ENCODE data around the gene LRFN5. TPM values are rescaled to one million over a fixed set of nuclear protein-coding genes. Genes with fewer than 3 reads are reported as not detected.
A peak's percentile ranks its signal among the peaks of the same experiment; 100 is the strongest.
"Not testable (repeated sequence)": the region's sequence is repeated elsewhere in the genome, so short reads cannot be mapped to it uniquely, and the experiment has no call there.

LRFN5 gene
- total RNA-seq, 1 donor from 2014 or later: 13.3 TPM

DNA sequence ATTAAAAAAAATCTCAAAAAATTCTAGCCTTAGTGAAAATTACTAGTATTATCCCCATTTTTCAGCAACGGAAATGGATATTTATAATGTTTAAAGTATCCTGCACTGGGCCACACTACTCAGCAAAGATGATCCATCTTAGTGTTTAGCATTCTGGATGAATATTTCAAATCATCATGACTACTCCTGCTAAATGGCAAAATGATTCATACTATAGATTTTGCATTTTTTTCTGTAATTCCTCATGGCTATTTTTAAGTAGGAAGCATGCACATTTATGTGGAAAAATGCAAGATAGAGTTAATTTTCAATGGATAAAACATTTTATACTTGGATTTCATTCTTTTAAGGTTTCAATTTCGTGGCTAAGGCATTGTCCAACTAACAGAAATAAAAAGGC is 59.6 kb downstream of the LRFN5 start:
- H3K27ac Mint-ChIP-seq (ENCODE audit: unreplicated experiment): no peak overlapping the region
- no peaks in the 10 kb centered on the region for H3K9me3 Mint-ChIP-seq (ENCODE audit: unreplicated experiment)
- H3K4me3 Mint-ChIP-seq (ENCODE audit: unreplicated experiment): no peak overlapping the region
- H3K27me3 Mint-ChIP-seq (ENCODE audit: unreplicated experiment): no peaks in the 10 kb centered on the region
- no peaks in the 10 kb centered on the region for H3K36me3 Mint-ChIP-seq (ENCODE audit: low read depth, unreplicated experiment)
- no peaks in the 10 kb centered on the region for H3K4me1 Mint-ChIP-seq (ENCODE audit: unreplicated experiment)
- TF ChIP-seq, protein P1, sequence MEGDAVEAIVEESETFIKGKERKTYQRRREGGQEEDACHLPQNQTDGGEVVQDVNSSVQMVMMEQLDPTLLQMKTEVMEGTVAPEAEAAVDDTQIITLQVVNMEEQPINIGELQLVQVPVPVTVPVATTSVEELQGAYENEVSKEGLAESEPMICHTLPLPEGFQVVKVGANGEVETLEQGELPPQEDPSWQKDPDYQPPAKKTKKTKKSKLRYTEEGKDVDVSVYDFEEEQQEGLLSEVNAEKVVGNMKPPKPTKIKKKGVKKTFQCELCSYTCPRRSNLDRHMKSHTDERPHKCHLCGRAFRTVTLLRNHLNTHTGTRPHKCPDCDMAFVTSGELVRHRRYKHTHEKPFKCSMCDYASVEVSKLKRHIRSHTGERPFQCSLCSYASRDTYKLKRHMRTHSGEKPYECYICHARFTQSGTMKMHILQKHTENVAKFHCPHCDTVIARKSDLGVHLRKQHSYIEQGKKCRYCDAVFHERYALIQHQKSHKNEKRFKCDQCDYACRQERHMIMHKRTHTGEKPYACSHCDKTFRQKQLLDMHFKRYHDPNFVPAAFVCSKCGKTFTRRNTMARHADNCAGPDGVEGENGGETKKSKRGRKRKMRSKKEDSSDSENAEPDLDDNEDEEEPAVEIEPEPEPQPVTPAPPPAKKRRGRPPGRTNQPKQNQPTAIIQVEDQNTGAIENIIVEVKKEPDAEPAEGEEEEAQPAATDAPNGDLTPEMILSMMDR (IDR thresholded peaks at IDR 0.05; ENCODE audit: unreplicated experiment): no peak
- DNase-seq (ENCODE audit: low spot score): no peak

DNA sequence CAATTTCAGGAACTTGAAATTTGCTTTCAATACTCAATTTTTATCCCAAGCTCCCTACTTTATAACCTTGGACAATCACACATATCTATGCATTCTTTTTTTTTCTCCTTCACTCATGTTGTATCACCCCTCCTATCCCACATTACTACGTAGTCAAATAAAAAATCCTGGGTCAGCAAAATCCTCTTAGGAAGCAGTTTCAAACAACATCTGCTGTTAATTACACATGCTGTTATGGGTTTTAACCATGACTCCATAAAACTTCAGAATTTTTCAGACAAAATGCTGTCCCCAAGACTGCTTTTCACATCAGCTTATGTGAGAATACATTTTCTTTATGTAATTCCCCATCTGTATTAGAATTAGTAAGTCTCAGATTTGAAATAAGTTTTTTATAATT is 61.7 kb downstream of the LRFN5 start:
- TF ChIP-seq, protein P1 (IDR thresholded peaks at IDR 0.05; ENCODE audit: unreplicated experiment): no peak
- no peaks in the 10 kb centered on the region for H3K27me3 Mint-ChIP-seq (ENCODE audit: unreplicated experiment)

GRCh38 chr14:41673601-41674000 is 66.9 kb downstream of the LRFN5 start:
- H3K4me3 Mint-ChIP-seq (ENCODE audit: unreplicated experiment); H3K27ac Mint-ChIP-seq (ENCODE audit: unreplicated experiment); H3K36me3 Mint-ChIP-seq (ENCODE audit: low read depth, unreplicated experiment); DNase-seq (ENCODE audit: low spot score); H3K27me3 Mint-ChIP-seq (ENCODE audit: unreplicated experiment); H3K4me1 Mint-ChIP-seq (ENCODE audit: unreplicated experiment); H3K9me3 Mint-ChIP-seq (ENCODE audit: unreplicated experiment): not testable (repeated sequence)

More for the DNA sequence above, 61.7 kb downstream of the LRFN5 start:
- Mint-ChIP-seq H3K4me1 (ENCODE audit: unreplicated experiment) (no peaks in the 10 kb centered on the region), H3K9me3 (ENCODE audit: unreplicated experiment) (no peaks in the 10 kb centered on the region), H3K4me3 (ENCODE audit: unreplicated experiment) (no peak overlapping the region), H3K27ac (ENCODE audit: unreplicated experiment) (no peak overlapping the region), H3K36me3 (ENCODE audit: low read depth, unreplicated experiment) (no peaks in the 10 kb centered on the region)
- no peak for DNase-seq (ENCODE audit: low spot score)

DNA sequence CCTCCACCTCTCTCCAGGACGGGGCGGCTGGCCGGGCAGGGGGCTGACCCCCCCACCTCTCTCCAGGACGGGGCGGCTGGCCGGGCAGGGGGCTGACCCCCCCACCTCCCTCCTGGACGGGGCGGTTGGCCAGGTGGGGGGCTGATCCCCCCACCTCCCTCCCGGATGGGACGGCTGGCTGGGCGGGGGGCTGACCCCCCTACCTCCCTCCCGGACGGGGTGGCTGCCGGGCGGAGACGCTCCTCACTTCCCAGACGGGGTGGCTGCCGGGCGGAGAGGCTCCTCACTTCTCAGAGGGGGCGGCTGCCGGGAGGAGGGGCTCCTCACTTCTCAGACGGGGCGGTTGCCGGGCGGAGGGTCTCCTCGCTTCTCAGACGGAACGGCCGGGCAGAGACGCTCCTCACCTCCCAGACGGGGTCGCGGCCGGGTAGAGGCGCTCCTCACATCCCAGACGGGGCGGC is 67.9 kb downstream of the LRFN5 start:
- not testable (repeated sequence) for H3K9me3 Mint-ChIP-seq (ENCODE audit: unreplicated experiment); H3K27ac Mint-ChIP-seq (ENCODE audit: unreplicated experiment); DNase-seq (ENCODE audit: low spot score); H3K4me3 Mint-ChIP-seq (ENCODE audit: unreplicated experiment); H3K36me3 Mint-ChIP-seq (ENCODE audit: low read depth, unreplicated experiment); H3K27me3 Mint-ChIP-seq (ENCODE audit: unreplicated experiment); H3K4me1 Mint-ChIP-seq (ENCODE audit: unreplicated experiment)

- DNase-seq (ENCODE audit: low spot score): no peak
- no peaks in the 10 kb centered on the region for H3K9me3 Mint-ChIP-seq (ENCODE audit: unreplicated experiment)
- TF ChIP-seq, protein P1 (IDR thresholded peaks at IDR 0.05; ENCODE audit: unreplicated experiment): no peak
- H3K36me3 Mint-ChIP-seq (ENCODE audit: low read depth, unreplicated experiment): no peaks in the 10 kb centered on the region
- no peaks in the 10 kb centered on the region for H3K27me3 Mint-ChIP-seq (ENCODE audit: unreplicated experiment)
- no peak overlapping the region for H3K27ac Mint-ChIP-seq (ENCODE audit: unreplicated experiment)
- no peak overlapping the region for H3K4me3 Mint-ChIP-seq (ENCODE audit: unreplicated experiment)
- no peaks in the 10 kb centered on the region for H3K4me1 Mint-ChIP-seq (ENCODE audit: unreplicated experiment)
These were observed 92.8 kb downstream of the LRFN5 start for GRCh38 chr14:41699486-41699885.

DNA sequence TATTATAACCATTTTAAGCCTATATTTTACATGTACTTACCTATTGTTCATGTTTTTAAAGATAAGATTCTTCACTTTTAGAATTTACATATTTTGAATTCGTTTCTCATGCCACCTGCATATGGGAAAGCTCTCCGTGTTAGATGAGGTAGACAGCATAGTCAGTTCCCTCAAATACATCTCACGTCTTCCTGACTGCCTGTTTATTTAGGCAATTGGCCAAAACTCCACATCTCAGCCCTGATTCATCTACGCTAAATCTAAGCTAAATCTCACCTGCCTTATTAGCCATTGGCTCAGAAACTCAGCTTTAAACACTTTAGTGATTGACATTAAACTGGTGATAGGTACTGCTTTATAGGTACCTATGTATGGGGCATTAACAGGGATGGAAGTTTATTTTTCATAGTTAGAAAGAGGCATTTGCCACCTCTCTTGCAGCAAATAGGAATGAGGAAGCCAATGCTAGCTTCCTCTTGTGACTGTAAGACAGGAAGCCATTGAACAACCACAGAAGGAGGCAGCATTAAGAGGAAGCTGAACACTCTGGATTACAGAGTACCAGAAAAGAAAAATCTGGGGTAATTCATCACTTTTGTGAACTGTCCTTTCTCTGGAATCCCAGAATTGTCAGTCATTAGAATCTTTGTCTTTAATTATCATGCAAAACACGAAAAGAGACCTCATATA is 111.9 kb downstream of the LRFN5 start:
- H3K27ac Mint-ChIP-seq (ENCODE audit: unreplicated experiment): peak overlapping the region; percentile 11

More for the DNA sequence above, 111.9 kb downstream of the LRFN5 start:
- H3K27me3 Mint-ChIP-seq (ENCODE audit: unreplicated experiment): no peaks in the 10 kb centered on the region
- peaks cover 10% of the 10 kb centered on the region for H3K4me1 Mint-ChIP-seq (ENCODE audit: unreplicated experiment)
- DNase-seq (ENCODE audit: low spot score): no peak
- TF ChIP-seq, protein P1 (IDR thresholded peaks at IDR 0.05; ENCODE audit: unreplicated experiment): no peak
- H3K4me3 Mint-ChIP-seq (ENCODE audit: unreplicated experiment): no peak overlapping the region
- H3K9me3 Mint-ChIP-seq (ENCODE audit: unreplicated experiment): no peaks in the 10 kb centered on the region
- H3K36me3 Mint-ChIP-seq (ENCODE audit: low read depth, unreplicated experiment): no peaks in the 10 kb centered on the region
